Liver (tissue), 3 donors: ENCODE data around the gene COL6A6.

Experiments
- ATF3 ChIP-seq: IDR thresholded peaks from 2 replicates; pipeline ENCODE4 v1.6.1; 2016; ENCODE audit warnings: antibody characterized with exemption
- CTCF ChIP-seq: fragments of 150-350 bp; IDR thresholded peaks from 2 replicates; pipeline ENCODE4 v1.5.1; 2017; ENCODE audit warnings: improper control_type of control experiment, low read depth, low read length; ENCODE audit not compliant: missing input control
- GABPA ChIP-seq, 2 donors: IDR thresholded peaks in 1 of 2; conservative IDR thresholded peaks in 1 of 2; 2 replicates each; pipeline ENCODE4 v1.6.1; 2016; ENCODE audit warnings: antibody characterized with exemption in 2 of 2, mild to moderate bottlenecking in 1 of 2, moderate library complexity in 1 of 2
- HNF4A ChIP-seq, 2 donors: conservative IDR thresholded peaks; 2 replicates each; pipeline ENCODE4 v1.6.1; 2016; ENCODE audit warnings: antibody characterized with exemption in 2 of 2, mild to moderate bottlenecking in 2 of 2
- MAX ChIP-seq: IDR thresholded peaks from 2 replicates; pipeline ENCODE4 v1.6.1; 2016; ENCODE audit warnings: antibody characterized with exemption
- TF ChIP-seq, protein P1 (sequence below): IDR thresholded peaks from 2 replicates; pipeline ENCODE4 v1.6.1; 2016; ENCODE audit warnings: antibody characterized with exemption, mild to moderate bottlenecking
- donor health status: healthy.
- donor health status: healthy.

DNA sequence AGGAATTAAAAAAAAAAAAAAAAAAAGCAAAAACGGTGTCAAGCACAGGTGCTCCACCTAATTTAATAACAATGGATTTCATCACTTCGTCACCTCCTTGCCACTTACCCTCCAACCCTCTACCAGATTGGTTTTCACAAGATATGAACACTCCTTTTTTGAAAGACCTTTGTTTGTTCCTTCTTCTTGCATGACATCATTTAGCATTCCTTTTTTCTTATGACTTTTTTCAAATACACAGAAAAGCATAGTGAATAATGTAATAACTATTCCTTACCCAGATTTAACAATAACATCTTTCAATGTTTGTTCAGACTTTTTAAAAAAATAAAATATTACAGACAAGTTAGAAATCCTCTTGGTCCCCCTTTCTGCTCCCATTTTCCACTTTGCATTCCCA, 16.3 kb downstream of the COL6A6 start:
- TF ChIP-seq CTCF, result no peak
- TF ChIP-seq MAX, result no peak
- no peak for TF ChIP-seq ATF3
- TF ChIP-seq, protein P1, sequence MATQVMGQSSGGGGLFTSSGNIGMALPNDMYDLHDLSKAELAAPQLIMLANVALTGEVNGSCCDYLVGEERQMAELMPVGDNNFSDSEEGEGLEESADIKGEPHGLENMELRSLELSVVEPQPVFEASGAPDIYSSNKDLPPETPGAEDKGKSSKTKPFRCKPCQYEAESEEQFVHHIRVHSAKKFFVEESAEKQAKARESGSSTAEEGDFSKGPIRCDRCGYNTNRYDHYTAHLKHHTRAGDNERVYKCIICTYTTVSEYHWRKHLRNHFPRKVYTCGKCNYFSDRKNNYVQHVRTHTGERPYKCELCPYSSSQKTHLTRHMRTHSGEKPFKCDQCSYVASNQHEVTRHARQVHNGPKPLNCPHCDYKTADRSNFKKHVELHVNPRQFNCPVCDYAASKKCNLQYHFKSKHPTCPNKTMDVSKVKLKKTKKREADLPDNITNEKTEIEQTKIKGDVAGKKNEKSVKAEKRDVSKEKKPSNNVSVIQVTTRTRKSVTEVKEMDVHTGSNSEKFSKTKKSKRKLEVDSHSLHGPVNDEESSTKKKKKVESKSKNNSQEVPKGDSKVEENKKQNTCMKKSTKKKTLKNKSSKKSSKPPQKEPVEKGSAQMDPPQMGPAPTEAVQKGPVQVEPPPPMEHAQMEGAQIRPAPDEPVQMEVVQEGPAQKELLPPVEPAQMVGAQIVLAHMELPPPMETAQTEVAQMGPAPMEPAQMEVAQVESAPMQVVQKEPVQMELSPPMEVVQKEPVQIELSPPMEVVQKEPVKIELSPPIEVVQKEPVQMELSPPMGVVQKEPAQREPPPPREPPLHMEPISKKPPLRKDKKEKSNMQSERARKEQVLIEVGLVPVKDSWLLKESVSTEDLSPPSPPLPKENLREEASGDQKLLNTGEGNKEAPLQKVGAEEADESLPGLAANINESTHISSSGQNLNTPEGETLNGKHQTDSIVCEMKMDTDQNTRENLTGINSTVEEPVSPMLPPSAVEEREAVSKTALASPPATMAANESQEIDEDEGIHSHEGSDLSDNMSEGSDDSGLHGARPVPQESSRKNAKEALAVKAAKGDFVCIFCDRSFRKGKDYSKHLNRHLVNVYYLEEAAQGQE, result no peak
- TF ChIP-seq GABPA (IDR thresholded peaks at IDR 0.05 in 1 of 2, conservative IDR thresholded peaks at IDR 0.05 in 1 of 2), result no peak
- no peak for TF ChIP-seq HNF4A (conservative IDR thresholded peaks at IDR 0.05)
